Measurements from ENCODE around the gene PPM1A. TPM values are rescaled to one million over a fixed set of nuclear protein-coding genes. Genes with fewer than 3 reads are reported as not detected.
A peak's percentile ranks its signal among the peaks of the same experiment; 100 is the strongest.

PPM1A gene
- 45.7 and 48.2 TPM in 2 replicates for total RNA-seq

GRCh38 chr14:60248697-60249318 is at the start of gene PPM1A:
Gene PPM1A (plus strand): TSS chr14:60249221. CDS start chr14:60282704, 33,483 bp downstream.
- Mint-ChIP-seq H3K9me3 (no peaks in the 10 kb centered on the region), H3K4me3 (ENCODE audit: low read depth) (peak within 1 kb of the TSS; percentile 95), H3K27me3 (ENCODE audit: low read depth) (no peaks in the 10 kb centered on the region), H3K36me3 (ENCODE audit: low read depth) (peaks cover 19% of the 10 kb centered on the region), H3K27ac (peak within 1 kb of the TSS; percentile 100), H3K4me1 (ENCODE audit: low read depth) (peaks cover 47% of the 10 kb centered on the region)
- intact Hi-C loops (cut with micrococcal nuclease) = loop anchor here (1.0 to 5.0 kb wide), 7 partner anchors 42 to 1514 kb away; partner anchors contain the start of genes DAAM1, DHRS7, PCNX4 and SNAPC1
- DNase-seq (ENCODE audit: low spot score) = peak; percentile 91

GRCh38 chr14:60199321-60199720 is 49.7 kb upstream of the PPM1A start:
- Mint-ChIP-seq H3K4me3 (ENCODE audit: low read depth) (no peak overlapping the region), H3K4me1 (ENCODE audit: low read depth) (peaks cover 18% of the 10 kb centered on the region), H3K27me3 (ENCODE audit: low read depth) (peaks cover 4% of the 10 kb centered on the region), H3K27ac (no peak overlapping the region), H3K9me3 (peaks cover 17% of the 10 kb centered on the region), H3K36me3 (ENCODE audit: low read depth) (peaks cover 3% of the 10 kb centered on the region)
- intact Hi-C loops (cut with micrococcal nuclease) = loop anchor here (5.0 kb wide), 1 partner anchor 363 kb away; no protein-coding TSS in a partner anchor
- DNase-seq (ENCODE audit: low spot score) = no peak

- no peak for DNase-seq (ENCODE audit: low spot score)
- Mint-ChIP-seq H3K27ac (no peak overlapping the region), H3K4me1 (ENCODE audit: low read depth) (peaks cover 19% of the 10 kb centered on the region), H3K36me3 (ENCODE audit: low read depth) (peaks cover under 1% of the 10 kb centered on the region), H3K27me3 (ENCODE audit: low read depth) (peaks cover 10% of the 10 kb centered on the region), H3K9me3 (peaks cover 9% of the 10 kb centered on the region), H3K4me3 (ENCODE audit: low read depth) (no peak overlapping the region)
- intact Hi-C loops (cut with micrococcal nuclease) = no loop called here
These were observed 44.7 kb upstream of the PPM1A start for GRCh38 chr14:60204104-60204842.

- H3K9me3 Mint-ChIP-seq = peaks cover under 1% of the 10 kb centered on the region
- no peaks in the 10 kb centered on the region for H3K36me3 Mint-ChIP-seq (ENCODE audit: low read depth)
- H3K4me1 Mint-ChIP-seq (ENCODE audit: low read depth) = peaks cover 19% of the 10 kb centered on the region
- H3K27ac Mint-ChIP-seq = no peak overlapping the region
- no peak for DNase-seq (ENCODE audit: low spot score)
- peaks cover 10% of the 10 kb centered on the region for H3K27me3 Mint-ChIP-seq (ENCODE audit: low read depth)
- H3K4me3 Mint-ChIP-seq (ENCODE audit: low read depth) = no peak overlapping the region
- intact Hi-C loops (cut with micrococcal nuclease) = loop anchor here (5.0 kb wide), 1 partner anchor 42 kb away; the partner anchor contains the start of gene PPM1A
These were observed 43.9 kb upstream of the PPM1A start for GRCh38 chr14:60204843-60205774.

- no peaks in the 10 kb centered on the region for H3K36me3 Mint-ChIP-seq (ENCODE audit: low read depth)
- H3K4me3 Mint-ChIP-seq (ENCODE audit: low read depth) = no peak overlapping the region
- no peak for DNase-seq (ENCODE audit: low spot score)
- H3K27ac Mint-ChIP-seq = no peak overlapping the region
- peaks cover 12% of the 10 kb centered on the region for H3K27me3 Mint-ChIP-seq (ENCODE audit: low read depth)
- peaks cover 19% of the 10 kb centered on the region for H3K4me1 Mint-ChIP-seq (ENCODE audit: low read depth)
- no peaks in the 10 kb centered on the region for H3K9me3 Mint-ChIP-seq
- intact Hi-C loops (cut with micrococcal nuclease) = loop anchor here (5.0 kb wide), 1 partner anchor 41 kb away; the partner anchor contains the start of gene PPM1A
These were observed 42.8 kb upstream of the PPM1A start for GRCh38 chr14:60206249-60206670.

- H3K4me3 Mint-ChIP-seq (ENCODE audit: low read depth) = no peak overlapping the region
- no peaks in the 10 kb centered on the region for H3K9me3 Mint-ChIP-seq
- intact Hi-C loops (cut with micrococcal nuclease) = loop anchor here (5.0 kb wide), 1 partner anchor 40 kb away; the partner anchor contains the start of gene PPM1A
- peaks cover 19% of the 10 kb centered on the region for H3K4me1 Mint-ChIP-seq (ENCODE audit: low read depth)
- H3K27ac Mint-ChIP-seq = no peak overlapping the region
- DNase-seq (ENCODE audit: low spot score) = no peak
- H3K27me3 Mint-ChIP-seq (ENCODE audit: low read depth) = peaks cover 12% of the 10 kb centered on the region
- H3K36me3 Mint-ChIP-seq (ENCODE audit: low read depth) = no peaks in the 10 kb centered on the region
These were observed 42.0 kb upstream of the PPM1A start for GRCh38 chr14:60206837-60207533.

- no peak overlapping the region for H3K27ac Mint-ChIP-seq
- H3K36me3 Mint-ChIP-seq (ENCODE audit: low read depth) = no peaks in the 10 kb centered on the region
- peaks cover 16% of the 10 kb centered on the region for H3K27me3 Mint-ChIP-seq (ENCODE audit: low read depth)
- no peak overlapping the region for H3K4me3 Mint-ChIP-seq (ENCODE audit: low read depth)
- H3K9me3 Mint-ChIP-seq = no peaks in the 10 kb centered on the region
- no peak for DNase-seq (ENCODE audit: low spot score)
- intact Hi-C loops (cut with micrococcal nuclease) = no loop called here
- peaks cover 7% of the 10 kb centered on the region for H3K4me1 Mint-ChIP-seq (ENCODE audit: low read depth)
These were observed 38.3 kb upstream of the PPM1A start for GRCh38 chr14:60210703-60211102.

- no peak overlapping the region for H3K27ac Mint-ChIP-seq
- intact Hi-C loops (cut with micrococcal nuclease) = no loop called here
- H3K9me3 Mint-ChIP-seq = no peaks in the 10 kb centered on the region
- DNase-seq (ENCODE audit: low spot score) = no peak
- H3K27me3 Mint-ChIP-seq (ENCODE audit: low read depth) = peaks cover 16% of the 10 kb centered on the region
- H3K36me3 Mint-ChIP-seq (ENCODE audit: low read depth) = no peaks in the 10 kb centered on the region
- no peak overlapping the region for H3K4me3 Mint-ChIP-seq (ENCODE audit: low read depth)
- peaks cover 6% of the 10 kb centered on the region for H3K4me1 Mint-ChIP-seq (ENCODE audit: low read depth)
These were observed 37.9 kb upstream of the PPM1A start for GRCh38 chr14:60211153-60211552.

GRCh38 chr14:60212503-60213371 is 36.3 kb upstream of the PPM1A start:
- H3K4me1 Mint-ChIP-seq (ENCODE audit: low read depth) = no peaks in the 10 kb centered on the region
- H3K4me3 Mint-ChIP-seq (ENCODE audit: low read depth) = no peak overlapping the region

GRCh38 chr14:60214003-60214402 is 35.0 kb upstream of the PPM1A start:
- no peaks in the 10 kb centered on the region for H3K4me1 Mint-ChIP-seq (ENCODE audit: low read depth)
- H3K4me3 Mint-ChIP-seq (ENCODE audit: low read depth) = no peak overlapping the region
- no peaks in the 10 kb centered on the region for H3K9me3 Mint-ChIP-seq
- no peak for DNase-seq (ENCODE audit: low spot score)
- H3K27me3 Mint-ChIP-seq (ENCODE audit: low read depth) = peaks cover 10% of the 10 kb centered on the region
- intact Hi-C loops (cut with micrococcal nuclease) = no loop called here
- no peak overlapping the region for H3K27ac Mint-ChIP-seq
- H3K36me3 Mint-ChIP-seq (ENCODE audit: low read depth) = no peaks in the 10 kb centered on the region

More at GRCh38 chr14:60212503-60213371, 36.3 kb upstream of the PPM1A start:
- Mint-ChIP-seq H3K27me3 (ENCODE audit: low read depth) (peaks cover 10% of the 10 kb centered on the region), H3K9me3 (no peaks in the 10 kb centered on the region), H3K27ac (no peak overlapping the region), H3K36me3 (ENCODE audit: low read depth) (no peaks in the 10 kb centered on the region)
- intact Hi-C loops (cut with micrococcal nuclease) = no loop called here
- no peak for DNase-seq (ENCODE audit: low spot score)

- intact Hi-C loops (cut with micrococcal nuclease) = no loop called here
- H3K4me3 Mint-ChIP-seq (ENCODE audit: low read depth) = no peak overlapping the region
- H3K36me3 Mint-ChIP-seq (ENCODE audit: low read depth) = no peaks in the 10 kb centered on the region
- H3K9me3 Mint-ChIP-seq = no peaks in the 10 kb centered on the region
- H3K27ac Mint-ChIP-seq = no peak overlapping the region
- peaks cover 10% of the 10 kb centered on the region for H3K27me3 Mint-ChIP-seq (ENCODE audit: low read depth)
- H3K4me1 Mint-ChIP-seq (ENCODE audit: low read depth) = no peaks in the 10 kb centered on the region
- no peak for DNase-seq (ENCODE audit: low spot score)
These were observed 34.5 kb upstream of the PPM1A start for GRCh38 chr14:60214415-60215126.

All from activated T-helper 2 cell treated with anti-CD3 and anti-CD28 coated beads, Interferon-gamma antibody, Interleukin-2, Interleukin-4, amounts not matched to agents 10 μg/mL and 5 μg/mL and 100 μg/mL, durations not matched to agents 14 hours and 24 hours and 36 hours (primary cell).